A549 (cell line): ENCODE data around the gene TP53I11.

Experiments used
- CTCF ChIP-seq: fragments of >200 bp; sonication (Bioruptor Twin); formaldehyde crosslinking; IDR thresholded peaks from 3 replicates; pipeline ENCODE4 v1.5.1; 2016
- EP300 ChIP-seq, 2 experiments: fragments of >200 bp; sonication (Bioruptor Twin); formaldehyde crosslinking; IDR thresholded peaks; 2 replicates in 1 of 2; 3 replicates in 1 of 2; pipeline ENCODE4 v1.6.1; 2016 to 2017
- JUNB ChIP-seq: fragments of >200 bp; sonication (Bioruptor Twin); formaldehyde crosslinking; IDR thresholded peaks from 2 replicates; pipeline ENCODE4 v1.6.1; 2016
- KDM5A ChIP-seq: fragments of 200-600 bp; sonication (generic); IDR thresholded peaks from 2 replicates; pipeline ENCODE4 v1.6.1; 2016; ENCODE audit warnings: antibody characterized with exemption, mild to moderate bottlenecking
- POLR2A ChIP-seq: IDR thresholded peaks from 2 replicates; pipeline ENCODE4 v1.6.1; 2012; ENCODE audit warnings: mild to moderate bottlenecking, low read length
- RAD21 ChIP-seq, 2 experiments: fragments of >200 bp in 1 of 2; sonication (Bioruptor Twin) in 1 of 2; formaldehyde crosslinking in 1 of 2; IDR thresholded peaks in 1 of 2; conservative IDR thresholded peaks in 1 of 2; 2 replicates in 1 of 2; 3 replicates in 1 of 2; pipeline ENCODE4 v1.6.1; 2012 to 2018; ENCODE audit warnings: inconsistent platforms in 1 of 2
- RCOR1 ChIP-seq: fragments of 150-350 bp; IDR thresholded peaks from 2 replicates; pipeline ENCODE4 v1.6.1; 2014; ENCODE audit warnings: antibody characterized with exemption, low read length, low read depth
- RFX5 ChIP-seq: fragments of 450-650 bp; IDR thresholded peaks from 2 replicates; pipeline ENCODE4 v1.7.1; 2014; ENCODE audit warnings: antibody characterized with exemption, mild to moderate bottlenecking, moderate library complexity
- TF ChIP-seq, protein P1 (sequence below): fragments of 450-650 bp; IDR thresholded peaks from 2 replicates; pipeline ENCODE4 v1.6.1; 2014; ENCODE audit warnings: antibody characterized with exemption
- TF ChIP-seq, protein P2 (sequence below): fragments of >200 bp; sonication (Bioruptor Twin); formaldehyde crosslinking; IDR thresholded peaks from 3 replicates; pipeline ENCODE4 v1.6.1; 2016

GRCh38 chr11:44940835-44941234, 9.8 kb downstream of the TP53I11 start:
- TF ChIP-seq RFX5: no peak
- no peak for TF ChIP-seq JUNB
- no peak for TF ChIP-seq RCOR1
- no peak for TF ChIP-seq POLR2A
- TF ChIP-seq, protein P1, sequence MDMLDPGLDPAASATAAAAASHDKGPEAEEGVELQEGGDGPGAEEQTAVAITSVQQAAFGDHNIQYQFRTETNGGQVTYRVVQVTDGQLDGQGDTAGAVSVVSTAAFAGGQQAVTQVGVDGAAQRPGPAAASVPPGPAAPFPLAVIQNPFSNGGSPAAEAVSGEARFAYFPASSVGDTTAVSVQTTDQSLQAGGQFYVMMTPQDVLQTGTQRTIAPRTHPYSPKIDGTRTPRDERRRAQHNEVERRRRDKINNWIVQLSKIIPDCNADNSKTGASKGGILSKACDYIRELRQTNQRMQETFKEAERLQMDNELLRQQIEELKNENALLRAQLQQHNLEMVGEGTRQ: no peak
- TF ChIP-seq, protein P2, sequence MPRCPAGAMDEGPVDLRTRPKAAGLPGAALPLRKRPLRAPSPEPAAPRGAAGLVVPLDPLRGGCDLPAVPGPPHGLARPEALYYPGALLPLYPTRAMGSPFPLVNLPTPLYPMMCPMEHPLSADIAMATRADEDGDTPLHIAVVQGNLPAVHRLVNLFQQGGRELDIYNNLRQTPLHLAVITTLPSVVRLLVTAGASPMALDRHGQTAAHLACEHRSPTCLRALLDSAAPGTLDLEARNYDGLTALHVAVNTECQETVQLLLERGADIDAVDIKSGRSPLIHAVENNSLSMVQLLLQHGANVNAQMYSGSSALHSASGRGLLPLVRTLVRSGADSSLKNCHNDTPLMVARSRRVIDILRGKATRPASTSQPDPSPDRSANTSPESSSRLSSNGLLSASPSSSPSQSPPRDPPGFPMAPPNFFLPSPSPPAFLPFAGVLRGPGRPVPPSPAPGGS: no peak
- TF ChIP-seq CTCF: no peak
- no peak for TF ChIP-seq RAD21 (conservative IDR thresholded peaks at IDR 0.05 in 1 of 2, IDR thresholded peaks at IDR 0.05 in 1 of 2)
- no peak for TF ChIP-seq KDM5A
- TF ChIP-seq EP300 (IDR thresholded peaks at IDR 0.05): no peak
